B cell (primary cell): ENCODE data around the gene KCNJ1. TPM values are rescaled to one million over a fixed set of nuclear protein-coding genes. Genes with fewer than 3 reads are reported as not detected.
A peak's percentile ranks its signal among the peaks of the same experiment; 100 is the strongest.

Source experiments
- ATAC-seq: fragments of 200-7000 bp; cut with Tn5 transposase; one replicate; pipeline ENCODE4 v1.10.0; 2021; ENCODE audit warnings: low read depth, mild to moderate bottlenecking, moderate number of reproducible peaks, moderate library complexity
- CTCF ChIA-PET: fragments of 350-600 bp; sonication (Branson Sonifier 250); formaldehyde crosslinking; loops from one replicate; lab custom pipeline; 2021; ENCODE audit warnings: antibody characterized with exemption, inconsistent platforms; lab: Charles Lee
- POLR2A ChIA-PET: fragments of 350-600 bp; sonication (Branson Sonifier 250); formaldehyde crosslinking; loops from one replicate; lab custom pipeline; 2021; ENCODE audit warnings: antibody characterized with exemption; lab: Charles Lee
- DNase-seq: peaks from one replicate; pipeline ENCODE4 v3.0.0; 2013
- H2AFZ ChIP-seq: 2 replicates; pipeline ENCODE4 v1.6.1; 2012; ENCODE audit warnings: mild to moderate bottlenecking, low read depth, low read length; ENCODE audit not compliant: insufficient read depth, poor library complexity, severe bottlenecking
- H3K27ac ChIP-seq, 2 donors: 1 replicate in 1 of 2; 2 replicates in 1 of 2; pipeline ENCODE4 v1.5.1; 2012 to 2013; ENCODE audit warnings: low read length in 2 of 2, mild to moderate bottlenecking in 2 of 2, moderate library complexity in 1 of 2
- H3K27me3 ChIP-seq, 4 experiments: fragments of 200-600 bp in 1 of 4; sonication (generic) in 1 of 4; replicated peaks in 1 of 4; 1 replicate in 2 of 4; 2 replicates in 2 of 4; pipeline versions ENCODE4 v1.6.1 to v1.7.0; 2013 to 2016; ENCODE audit warnings: low read length in 3 of 4, mild to moderate bottlenecking in 2 of 4, mixed read lengths in 1 of 4, moderate library complexity in 1 of 4; ENCODE audit not compliant: insufficient read depth in 4 of 4, control insufficient read depth in 3 of 4; ENCODE audit errors: control extremely low read depth in 1 of 4
- H3K36me3 ChIP-seq, 2 experiments: replicated peaks in 1 of 2; 1 replicate in 1 of 2; 2 replicates in 1 of 2; pipeline versions ENCODE4 v1.6.1 to v1.7.1; 2013; ENCODE audit warnings: low read length in 1 of 2; ENCODE audit not compliant: insufficient read depth in 2 of 2, control insufficient read depth in 1 of 2; ENCODE audit errors: control extremely low read depth in 1 of 2, extremely low read depth in 1 of 2
- H3K4me1 ChIP-seq, 2 donors: fragments of 200-600 bp in 1 of 2; sonication (generic) in 1 of 2; 1 replicate in 1 of 2; 2 replicates in 1 of 2; pipeline versions ENCODE4 v1.5.1 to v1.6.1; 2013 to 2017; ENCODE audit warnings: low read length in 2 of 2; ENCODE audit not compliant: control insufficient read depth in 2 of 2, insufficient read depth in 2 of 2
- H3K4me2 ChIP-seq: replicated peaks from 2 replicates; pipeline ENCODE3; 2012; ENCODE audit warnings: mild to moderate bottlenecking, low read depth, low read length; ENCODE audit not compliant: poor library complexity, severe bottlenecking
- H3K4me3 ChIP-seq, 5 experiments: fragments of 200-600 bp in 1 of 5; sonication (generic) in 1 of 5; 1 replicate in 3 of 5; 2 replicates in 2 of 5; pipeline versions ENCODE4 v1.5.1 to v1.7.0; 2011 to 2016; ENCODE audit warnings: low read length in 4 of 5, mild to moderate bottlenecking in 4 of 5, low read depth in 2 of 5, control low read depth in 1 of 5, moderate library complexity in 1 of 5; ENCODE audit not compliant: insufficient read depth in 1 of 5; ENCODE audit errors: control extremely low read depth in 1 of 5, extremely low read depth in 1 of 5
- H3K79me2 ChIP-seq: fragments of 200-600 bp; sonication (generic); one replicate; pipeline ENCODE4 v1.6.0; 2016; ENCODE audit warnings: low read length; ENCODE audit not compliant: control insufficient read depth, insufficient read depth
- H3K9ac ChIP-seq: fragments of 200-600 bp; sonication (generic); 2 replicates; pipeline ENCODE4 v1.6.1; 2017; ENCODE audit warnings: mild to moderate bottlenecking, low read length, moderate library complexity
- H3K9me3 ChIP-seq, 3 donors: one replicate each; pipeline versions ENCODE4 v1.6.1 to v1.7.1; 2013; ENCODE audit warnings: low read length in 2 of 3; ENCODE audit not compliant: control insufficient read depth in 2 of 3, insufficient read depth in 1 of 3; ENCODE audit errors: control extremely low read depth in 1 of 3
- H4K20me1 ChIP-seq: 2 replicates; pipeline ENCODE4 v1.6.0; 2012; ENCODE audit warnings: mild to moderate bottlenecking, low read length; ENCODE audit not compliant: insufficient read depth, control insufficient read depth, poor library complexity, severe bottlenecking
- H3K27ac Mint-ChIP-seq: one replicate; pipeline ENCODE4 v1.8.0; 2021; ENCODE audit warnings: mixed read lengths
- H3K27me3 Mint-ChIP-seq: one replicate; pipeline ENCODE4 v1.8.0; 2021; ENCODE audit warnings: mixed read lengths
- H3K4me1 Mint-ChIP-seq: one replicate; pipeline ENCODE4 v1.8.0; 2021; ENCODE audit warnings: mixed read lengths
- H3K4me3 Mint-ChIP-seq: one replicate; pipeline ENCODE4 v1.8.0; 2021; ENCODE audit warnings: mixed read lengths
- H3K9me3 Mint-ChIP-seq: one replicate; pipeline ENCODE4 v1.8.0; 2022; ENCODE audit warnings: mixed read lengths; ENCODE audit not compliant: insufficient read depth
- CTCF ChIP-seq: fragments of 200-600 bp; IDR thresholded peaks from one replicate; pipeline ENCODE4 v1.8.0; 2022; ENCODE audit warnings: antibody characterized with exemption, mild to moderate bottlenecking
- EZH2 ChIP-seq: IDR thresholded peaks from 2 replicates; pipeline ENCODE4 v1.6.1; 2012; ENCODE audit warnings: borderline replicate concordance, low read depth, mild to moderate bottlenecking, moderate library complexity, low read length; ENCODE audit not compliant: insufficient read depth, poor library complexity, severe bottlenecking
- WGBS: methylation state at CpG from one replicate; pipeline ENCODE4 v1.1.5; 2013; ENCODE audit warnings: missing lambda C conversion rate; ENCODE audit not compliant: insufficient coverage; 5-methylcytosine and 5-hydroxymethylcytosine counted together
- intact Hi-C: fragments of 100-400 bp; cut with micrococcal nuclease; formaldehyde crosslinking; loops from one replicate; pipeline ENCODE4 v1.10.0; 2022
- polyA plus RNA-seq: library from polyadenylated mRNA; depleted of rRNA; stranded (reverse); fragments of >200 nt; gene quantifications from 2 replicates; pipeline ENCODE4 v1.2.3, GENCODE V29; 2012
- total RNA-seq, 2 donors: library from RNA; stranded (reverse); fragments of 120-200 nt in 1 of 2; gene quantifications; 1 replicate in 1 of 2; 2 replicates in 1 of 2; pipeline versions ENCODE4 v1.2.3 to v1.2.4, GENCODE V29; 2013 to 2022

The KCNJ1 gene
- total and polyA plus RNA-seq, 2 donors (not counting 1 experiment from before 2014, with no cell fraction given): not detected

- H3K4me1 ChIP-seq: peaks cover 4 to 5% of the 10 kb centered on the region in 2 donors
- Mint-ChIP-seq H3K4me3 (no peak overlapping the region), H3K9me3 (no peaks in the 10 kb centered on the region), H3K27me3 (no peaks in the 10 kb centered on the region), H3K4me1 (peaks cover 12% of the 10 kb centered on the region), H3K27ac (no peak overlapping the region)
- H3K36me3 ChIP-seq: peaks cover 0 to 9% of the 10 kb centered on the region in 2 experiments
- no peaks in the 10 kb centered on the region for H3K79me2 ChIP-seq
- 64% methylated on average over 42 of the region's 68 CpGs for WGBS
- no peak for ATAC-seq
- intact Hi-C loops: no loop called here
- H2AFZ ChIP-seq: no peak overlapping the region
- ChIA-PET POLR2A (no interaction called here), CTCF (interaction anchor here (20.7 kb wide), 1 partner anchor 27 kb away, joined by 417 read pairs; no protein-coding TSS in a partner anchor)
- peak overlapping the region in 1 of 5 experiments; percentile 23 for H3K4me3 ChIP-seq
- H3K4me2 ChIP-seq: peak overlapping the region; percentile 48
- peaks cover 0 to 10% (median 0%) of the 10 kb centered on the region in 3 donors for H3K9me3 ChIP-seq
- DNase-seq: no peak
- TF ChIP-seq CTCF (no peak), EZH2 (no peak)
- H3K27ac ChIP-seq: no peak overlapping the region
- no peaks in the 10 kb centered on the region for H4K20me1 ChIP-seq
- H3K27me3 ChIP-seq: no peaks in the 10 kb centered on the region
- no peak overlapping the region for H3K9ac ChIP-seq
Observed at GRCh38 chr11:128824191-128825049, 42.7 kb downstream of the KCNJ1 start.

- WGBS: no CpG with 5 or more reads among the region's 11 CpGs
- Histone ChIP-seq H3K27ac (no peak overlapping the region), H3K4me3 (peak overlapping the region in 1 of 5 experiments; percentile 23), H3K9ac (no peak overlapping the region), H4K20me1 (no peaks in the 10 kb centered on the region), H3K36me3 (peaks cover 0 to 15% of the 10 kb centered on the region in 2 experiments), H3K27me3 (no peaks in the 10 kb centered on the region), H3K9me3 (peaks cover 0 to 10% (median 0%) of the 10 kb centered on the region in 3 donors), H3K79me2 (no peaks in the 10 kb centered on the region), H3K4me1 (peaks cover 3 to 5% of the 10 kb centered on the region in 2 donors), H2AFZ (no peak overlapping the region), H3K4me2 (peak overlapping the region; percentile 48)
- ChIA-PET CTCF (interaction anchor here (20.7 kb wide), 1 partner anchor 28 kb away, joined by 417 read pairs; no protein-coding TSS in a partner anchor), POLR2A (no interaction called here)
- Mint-ChIP-seq H3K4me1 (peaks cover 15% of the 10 kb centered on the region), H3K27ac (no peak overlapping the region), H3K27me3 (no peaks in the 10 kb centered on the region), H3K4me3 (peak overlapping the region; percentile 32), H3K9me3 (no peaks in the 10 kb centered on the region)
- ATAC-seq: no peak
- DNase-seq: no peak
- no peak for TF ChIP-seq CTCF
- no peak for TF ChIP-seq EZH2
- intact Hi-C loops: no loop called here
Observed at GRCh38 chr11:128823753-128824152, 43.3 kb downstream of the KCNJ1 start.
